Left ventricle myocardium inferior (tissue), 1 donor: Measurements from ENCODE around the gene NRG3. TPM values are rescaled to one million over a fixed set of nuclear protein-coding genes. Genes with fewer than 3 reads are reported as not detected.

ENCODE experiments used
- DNase-seq: peaks from one replicate; pipeline ENCODE4 v3.0.0-alpha.2; 2020
- H3K27ac ChIP-seq: fragments of 200-600 bp; replicated peaks from 2 replicates; pipeline ENCODE4 v1.8.0; 2021
- H3K27me3 ChIP-seq: fragments of 200-600 bp; 2 replicates; pipeline ENCODE4 v1.8.0; 2021; ENCODE audit warnings: low read depth
- H3K36me3 ChIP-seq: fragments of 200-600 bp; 2 replicates; pipeline ENCODE4 v1.8.0; 2021
- H3K4me1 ChIP-seq: fragments of 200-600 bp; 2 replicates; pipeline ENCODE4 v1.8.0; 2021
- H3K4me3 ChIP-seq: fragments of 200-600 bp; 2 replicates; pipeline ENCODE4 v1.8.0; 2021; ENCODE audit warnings: mild to moderate bottlenecking, moderate library complexity
- H3K9me3 ChIP-seq: fragments of 200-600 bp; replicated peaks from 2 replicates; pipeline ENCODE4 v1.8.0; 2021
- CTCF ChIP-seq: fragments of 200-600 bp; IDR thresholded peaks from 2 replicates; pipeline ENCODE4 v1.8.0; 2021; ENCODE audit warnings: antibody characterized with exemption, mild to moderate bottlenecking, borderline replicate concordance
- intact Hi-C: fragments of 100-400 bp; cut with micrococcal nuclease; formaldehyde crosslinking; loops from one replicate; pipeline ENCODE4 v1.11.0; 2022
- long read RNA-seq: library from polyadenylated mRNA; unstranded; transcript quantifications from one replicate; pipeline ENCODE4 v2.0.0, GENCODE V29; 2021
- total RNA-seq: library from RNA; stranded (reverse); fragmentation: NEBNext Ultra II Directional; extraction: Animal tissue kit (Norgen Biotek cat#: 25700); gene quantifications from one replicate; pipeline ENCODE4 v1.2.1, GENCODE V29; 2021
- donor health status: DM: no; HTN: yes; CAD: no; lungs with severe emphysema.

Gene NRG3
- total RNA-seq, result 0.11 TPM
- long read RNA-seq, result 0 reads

- Histone ChIP-seq H3K4me1 (peaks cover 22% of the 10 kb centered on the region), H3K4me3 (peak within 1 kb of the TSS; percentile 58), H3K27ac (no peak within 1 kb of the TSS), H3K27me3 (peaks cover 92% of the 10 kb centered on the region), H3K36me3 (no peaks in the 10 kb centered on the region), H3K9me3 (no peaks in the 10 kb centered on the region)
- intact Hi-C loops, result no loop called here
- TF ChIP-seq CTCF, result no peak
- no peak for DNase-seq
Observed at GRCh38 chr10:81874875-81875466, at the start of gene NRG3. NRG3 (plus strand) TSS chr10:81875194.

GRCh38 chr10:81828251-81828650 is 46.7 kb upstream of the NRG3 start:
- Histone ChIP-seq H3K27ac (no peak overlapping the region), H3K4me3 (no peak overlapping the region), H3K9me3 (peaks cover 5% of the 10 kb centered on the region), H3K36me3 (no peaks in the 10 kb centered on the region), H3K27me3 (no peaks in the 10 kb centered on the region), H3K4me1 (no peaks in the 10 kb centered on the region)
- no peak for TF ChIP-seq CTCF
- DNase-seq, result no peak
- intact Hi-C loops, result no loop called here

GRCh38 chr10:81831060-81831459 is 43.9 kb upstream of the NRG3 start:
- no peak for TF ChIP-seq CTCF
- no peak for DNase-seq
- no peak overlapping the region for H3K27ac ChIP-seq
- no peaks in the 10 kb centered on the region for H3K4me1 ChIP-seq
- no peaks in the 10 kb centered on the region for H3K36me3 ChIP-seq
- intact Hi-C loops, result no loop called here
- H3K27me3 ChIP-seq, result no peaks in the 10 kb centered on the region
- H3K9me3 ChIP-seq, result no peaks in the 10 kb centered on the region
- no peak overlapping the region for H3K4me3 ChIP-seq

GRCh38 chr10:81838950-81839349 is 36.0 kb upstream of the NRG3 start:
- H3K27ac ChIP-seq, result no peak overlapping the region
- intact Hi-C loops, result no loop called here
- TF ChIP-seq CTCF, result no peak

GRCh38 chr10:81843042-81843441 is 32.0 kb upstream of the NRG3 start:
- TF ChIP-seq CTCF, result no peak
- Histone ChIP-seq H3K36me3 (no peaks in the 10 kb centered on the region), H3K27ac (no peak overlapping the region), H3K9me3 (no peaks in the 10 kb centered on the region), H3K27me3 (no peaks in the 10 kb centered on the region), H3K4me3 (no peak overlapping the region), H3K4me1 (no peaks in the 10 kb centered on the region)
- intact Hi-C loops, result no loop called here
- no peak for DNase-seq

More at GRCh38 chr10:81838950-81839349, 36.0 kb upstream of the NRG3 start:
- Histone ChIP-seq H3K4me1 (no peaks in the 10 kb centered on the region), H3K36me3 (no peaks in the 10 kb centered on the region), H3K27me3 (no peaks in the 10 kb centered on the region), H3K4me3 (no peak overlapping the region), H3K9me3 (no peaks in the 10 kb centered on the region)
- DNase-seq, result no peak
